ENCODE measurements around the gene NFXL1.

GRCh38 chr4:47876310-47876709, 38.1 kb downstream of the NFXL1 start:
- TF ChIP-seq CTCF (optimal IDR thresholded peaks at IDR 0.05 in 1 of 3, IDR thresholded peaks at IDR 0.05 in 1 of 3, conservative IDR thresholded peaks at IDR 0.05 in 1 of 3; ENCODE audit: extremely low read depth in 1 of 3, insufficient read depth in 2 of 3, low read length in 3 of 3) (no peak), EZH2 (IDR thresholded peaks at IDR 0.05; ENCODE audit: low read length) (no peak)
